ENCODE data around the gene WFS1. TPM values are rescaled to one million over a fixed set of nuclear protein-coding genes. Genes with fewer than 3 reads are reported as not detected.

WFS1 gene, protein sequence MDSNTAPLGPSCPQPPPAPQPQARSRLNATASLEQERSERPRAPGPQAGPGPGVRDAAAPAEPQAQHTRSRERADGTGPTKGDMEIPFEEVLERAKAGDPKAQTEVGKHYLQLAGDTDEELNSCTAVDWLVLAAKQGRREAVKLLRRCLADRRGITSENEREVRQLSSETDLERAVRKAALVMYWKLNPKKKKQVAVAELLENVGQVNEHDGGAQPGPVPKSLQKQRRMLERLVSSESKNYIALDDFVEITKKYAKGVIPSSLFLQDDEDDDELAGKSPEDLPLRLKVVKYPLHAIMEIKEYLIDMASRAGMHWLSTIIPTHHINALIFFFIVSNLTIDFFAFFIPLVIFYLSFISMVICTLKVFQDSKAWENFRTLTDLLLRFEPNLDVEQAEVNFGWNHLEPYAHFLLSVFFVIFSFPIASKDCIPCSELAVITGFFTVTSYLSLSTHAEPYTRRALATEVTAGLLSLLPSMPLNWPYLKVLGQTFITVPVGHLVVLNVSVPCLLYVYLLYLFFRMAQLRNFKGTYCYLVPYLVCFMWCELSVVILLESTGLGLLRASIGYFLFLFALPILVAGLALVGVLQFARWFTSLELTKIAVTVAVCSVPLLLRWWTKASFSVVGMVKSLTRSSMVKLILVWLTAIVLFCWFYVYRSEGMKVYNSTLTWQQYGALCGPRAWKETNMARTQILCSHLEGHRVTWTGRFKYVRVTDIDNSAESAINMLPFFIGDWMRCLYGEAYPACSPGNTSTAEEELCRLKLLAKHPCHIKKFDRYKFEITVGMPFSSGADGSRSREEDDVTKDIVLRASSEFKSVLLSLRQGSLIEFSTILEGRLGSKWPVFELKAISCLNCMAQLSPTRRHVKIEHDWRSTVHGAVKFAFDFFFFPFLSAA
- 8.2 and 9.3 TPM in 2 replicates for total RNA-seq (2014; rRNA removed; shearing (Covaris generic))

DNA sequence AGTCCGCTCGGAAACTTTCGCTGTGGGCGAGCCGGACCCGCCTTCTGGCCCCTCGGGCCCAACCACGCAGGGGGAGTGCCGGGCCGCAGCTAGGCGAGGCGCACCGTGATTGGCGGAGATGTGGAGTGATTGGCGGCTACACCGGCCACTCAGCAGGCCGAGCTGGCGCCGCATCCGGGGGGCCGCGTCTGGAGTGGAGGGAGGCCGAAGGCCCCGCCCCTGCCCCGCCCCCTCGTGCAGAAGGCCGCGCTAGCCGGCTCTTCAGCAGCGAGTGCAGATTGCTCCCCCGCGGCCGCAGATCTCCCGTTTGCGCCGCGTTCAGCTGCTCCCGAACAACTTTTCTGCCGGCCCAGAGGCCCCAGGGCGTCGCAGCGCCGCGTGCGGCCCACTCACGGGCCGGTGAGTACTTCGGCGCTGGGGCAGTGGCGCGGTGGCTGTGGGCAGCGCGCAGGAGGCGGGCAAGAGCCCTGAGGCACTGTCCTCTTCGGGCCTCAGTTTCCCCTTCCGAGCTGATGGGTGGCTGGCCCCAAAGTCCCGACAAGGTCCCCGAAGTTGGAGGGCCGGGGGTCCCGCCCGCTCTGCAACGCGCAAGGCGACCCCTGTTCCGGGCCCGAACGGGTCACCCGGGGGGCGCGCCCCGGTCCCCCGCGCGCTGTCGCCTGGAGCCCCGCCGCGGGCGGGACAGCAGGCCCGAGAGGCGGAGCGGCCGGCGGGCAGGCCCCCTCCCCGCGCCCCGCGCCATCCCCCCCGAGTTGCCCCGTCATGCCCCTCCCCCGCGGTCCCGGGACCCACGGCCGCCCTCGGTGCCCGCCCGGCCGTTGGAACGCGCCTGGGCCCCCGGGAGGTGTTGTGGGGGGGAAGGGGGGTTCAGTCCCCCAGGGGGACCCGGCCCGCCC is at the start of gene WFS1:
WFS1 (plus strand) TSS at position 235 of the 896 bp plus-strand sequence. CDS start 7,606 bp downstream, outside the sequence.
- peak; percentile 98 for DNase-seq (ENCODE audit: low spot score)
- in situ Hi-C loops (cut with HindIII; ENCODE audit: low sequenced_read_pairs), result no loop called here

DNA sequence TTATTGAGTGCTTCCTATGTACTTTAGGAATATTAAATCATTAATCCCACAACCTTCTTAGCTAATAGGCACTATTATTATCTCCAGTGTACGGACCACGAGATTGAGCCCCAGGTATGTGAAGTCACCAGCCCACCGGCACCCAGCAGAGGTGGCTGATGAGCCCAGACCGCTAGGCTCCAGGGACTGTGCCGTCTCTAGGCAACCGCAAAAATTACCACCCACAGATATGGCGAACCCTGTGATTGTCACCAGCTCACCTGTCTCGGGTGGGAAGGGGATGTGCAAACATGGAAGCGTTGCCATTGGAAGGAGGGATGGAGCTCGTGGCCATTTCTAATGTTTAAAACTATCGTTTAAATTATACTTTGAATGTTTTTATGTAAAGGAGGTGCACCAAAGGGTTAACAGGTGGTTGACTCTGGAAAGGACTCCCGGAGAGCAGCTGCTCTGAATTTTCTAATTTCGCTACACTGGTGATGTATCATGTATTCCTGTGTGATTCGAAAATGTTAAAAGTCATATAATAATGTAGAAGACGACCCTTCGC is 48.3 kb upstream of the WFS1 start:
- DNase-seq (ENCODE audit: low spot score), result peak; percentile 63
- in situ Hi-C loops (cut with HindIII; ENCODE audit: low sequenced_read_pairs), result no loop called here

DNA sequence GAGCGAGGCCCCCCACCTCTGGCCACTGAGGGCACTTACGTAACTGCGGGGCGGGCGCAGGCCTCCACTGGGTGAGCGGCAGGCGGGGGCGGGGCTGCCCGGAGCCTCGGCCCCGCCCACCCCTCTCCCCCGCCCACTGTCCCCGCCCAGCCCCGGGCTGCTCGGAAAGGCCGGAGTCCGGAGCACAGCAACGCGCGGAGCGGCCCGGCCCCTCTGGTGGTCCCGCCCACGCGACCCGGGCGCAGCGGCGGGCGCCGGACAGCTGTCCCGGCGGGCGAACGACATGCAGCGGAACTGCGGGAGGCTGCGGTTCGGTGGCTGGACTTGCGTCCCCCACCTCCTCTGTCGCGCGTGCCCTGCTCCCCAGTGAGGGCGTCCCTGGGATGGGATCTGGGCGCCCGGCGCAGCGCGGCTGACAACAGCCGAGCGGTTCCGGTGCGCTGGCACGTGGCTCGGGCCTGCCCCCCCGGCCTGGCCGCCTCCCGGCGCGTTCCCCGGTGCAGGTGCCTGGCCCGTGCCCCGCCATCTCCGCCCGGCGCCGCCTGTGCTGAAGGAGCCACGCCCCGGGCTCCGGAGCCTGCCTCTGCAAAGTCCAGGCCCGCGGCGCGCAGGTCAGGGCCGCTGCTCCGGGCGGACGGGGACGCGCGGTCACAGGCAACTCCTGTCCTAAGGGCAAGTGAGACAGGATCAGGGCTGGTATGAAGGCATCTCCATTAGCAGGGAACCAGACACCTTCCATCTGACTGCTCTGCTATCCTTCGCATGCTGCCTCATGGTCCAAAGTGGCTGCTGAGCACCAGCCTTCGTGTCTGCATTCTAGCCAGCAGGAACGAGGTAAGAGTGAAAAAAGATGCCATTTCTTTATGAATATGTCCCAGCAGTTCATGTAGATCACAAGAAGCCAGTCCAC is 47.5 kb upstream of the WFS1 start:
- in situ Hi-C loops (cut with HindIII; ENCODE audit: low sequenced_read_pairs), result no loop called here
- peak; percentile 88 for DNase-seq (ENCODE audit: low spot score)

DNA sequence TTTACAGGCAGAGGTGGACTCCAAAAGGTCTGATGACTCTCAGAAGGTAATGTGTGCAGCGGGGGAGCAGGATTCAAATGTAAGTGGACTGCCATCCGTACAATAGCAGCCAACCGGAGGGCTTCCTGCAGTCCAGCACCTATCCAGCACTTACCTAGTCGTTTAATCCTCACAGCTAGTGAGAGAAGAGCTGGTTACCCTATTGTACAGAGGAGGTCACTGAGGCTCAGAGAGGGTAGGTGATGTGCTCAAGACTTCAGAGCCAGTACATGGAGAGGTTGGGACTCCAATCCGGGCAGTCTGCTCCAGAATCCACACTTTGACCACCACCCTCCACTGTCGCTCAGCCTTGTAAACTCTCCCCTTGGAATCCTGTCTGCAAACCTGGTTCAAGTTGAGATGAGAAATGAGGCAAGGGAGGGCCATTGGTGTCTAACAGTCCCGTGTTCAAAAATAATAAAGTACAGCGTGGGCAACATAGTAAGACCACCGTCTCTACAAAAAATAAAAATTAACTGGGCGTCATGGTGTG is 46.8 kb upstream of the WFS1 start:
- in situ Hi-C loops (cut with HindIII; ENCODE audit: low sequenced_read_pairs), result no loop called here
- DNase-seq (ENCODE audit: low spot score), result peak; percentile 72

DNA sequence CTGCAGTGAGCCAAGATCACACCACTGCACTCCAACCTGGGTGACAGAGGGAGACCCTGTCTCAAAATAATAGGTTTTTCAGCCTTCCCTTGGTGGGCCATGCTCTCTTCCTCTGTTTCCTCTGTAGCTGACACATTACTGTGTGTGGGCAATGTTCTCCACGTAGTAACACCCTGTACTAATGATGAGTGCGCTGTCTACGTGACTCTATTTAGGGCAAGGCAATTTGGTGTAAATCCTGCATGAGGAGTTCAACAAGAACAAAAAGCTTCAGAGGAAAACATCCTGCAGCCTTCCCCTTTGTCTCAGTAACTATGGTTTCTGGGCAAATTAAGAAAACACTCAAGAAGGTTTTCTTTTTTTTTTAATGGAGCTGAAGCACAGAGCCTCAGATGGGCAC is 44.9 kb upstream of the WFS1 start:
- in situ Hi-C loops (cut with HindIII; ENCODE audit: low sequenced_read_pairs), result no loop called here

DNA sequence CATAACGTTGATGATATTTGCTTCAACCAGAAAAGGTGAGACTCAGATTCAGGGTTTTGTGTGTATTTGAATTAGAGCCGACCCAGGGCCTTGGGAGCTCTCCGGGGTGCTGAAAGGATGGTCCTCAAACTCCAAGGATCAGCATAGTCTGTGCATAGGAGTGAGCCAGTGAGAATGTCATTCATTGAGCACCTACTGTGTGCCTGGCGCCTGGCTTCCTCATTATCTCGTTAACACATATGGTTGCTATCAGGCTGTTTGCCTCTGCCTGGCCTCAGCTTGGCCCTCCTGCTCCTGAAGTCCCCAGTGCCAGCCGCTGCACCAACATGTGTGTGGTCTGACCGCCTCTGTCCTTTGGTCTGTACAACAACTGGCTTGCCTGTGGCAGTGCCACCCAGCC is 44.2 kb upstream of the WFS1 start:
- in situ Hi-C loops (cut with HindIII; ENCODE audit: low sequenced_read_pairs), result no loop called here
- no peak for DNase-seq (ENCODE audit: low spot score)

More for the DNA sequence above, 44.9 kb upstream of the WFS1 start:
- DNase-seq (ENCODE audit: low spot score), result peak; percentile 4

DNA sequence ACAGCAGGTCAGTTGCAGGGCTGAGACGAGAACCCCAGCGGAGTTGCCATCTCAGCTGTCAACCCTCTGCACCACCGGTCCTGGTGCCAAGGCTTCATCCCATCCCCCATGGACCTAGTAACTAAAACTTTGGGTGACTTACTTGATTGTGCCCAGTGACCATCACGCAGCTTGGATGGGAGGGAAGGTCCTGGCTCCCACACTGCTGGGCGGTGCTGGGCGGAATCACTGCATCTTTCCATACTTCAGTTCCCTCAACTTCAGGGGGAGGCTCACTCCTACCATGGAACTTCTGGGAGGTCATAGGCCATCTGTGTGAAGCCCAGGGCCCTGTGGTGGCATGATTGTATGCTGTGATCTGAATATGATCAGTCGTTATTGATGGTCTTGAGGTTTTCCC is 43.1 kb upstream of the WFS1 start:
- DNase-seq (ENCODE audit: low spot score), result no peak
- in situ Hi-C loops (cut with HindIII; ENCODE audit: low sequenced_read_pairs), result no loop called here

DNA sequence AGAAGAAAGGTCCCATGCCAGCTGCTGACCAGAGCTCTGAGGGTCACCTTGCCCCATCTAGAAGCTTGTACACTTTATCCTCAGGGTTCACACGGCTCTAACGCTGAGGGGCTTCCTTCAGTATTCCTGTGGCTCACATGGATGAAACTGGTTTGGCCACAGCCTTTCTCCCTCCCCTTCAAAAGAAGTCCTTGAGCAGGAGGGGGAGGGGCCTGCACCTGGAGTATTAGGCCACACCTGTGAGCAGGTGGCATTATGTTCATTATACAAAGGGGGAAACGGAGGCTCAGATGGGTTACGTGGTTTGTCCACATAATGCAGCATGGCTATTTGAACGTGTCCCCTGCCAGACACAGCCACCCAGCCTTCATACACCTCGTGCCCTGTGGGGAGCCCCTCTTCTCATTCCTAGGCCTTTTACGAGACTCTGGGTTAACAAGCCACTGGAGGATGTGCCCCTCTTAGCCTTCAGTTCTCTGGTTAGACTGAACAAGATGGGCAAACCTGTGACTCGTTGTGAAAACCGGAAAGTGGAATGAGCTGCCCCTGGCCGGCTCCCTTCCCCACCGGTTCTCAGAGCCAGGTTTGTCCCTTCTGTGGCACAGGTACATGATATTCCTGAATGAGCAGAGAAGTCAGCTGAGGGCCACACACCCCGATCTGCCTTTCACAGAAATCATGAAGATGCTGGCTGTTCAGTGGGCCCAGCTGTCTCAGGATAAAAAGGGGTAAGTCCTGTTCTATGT is 42.1 kb upstream of the WFS1 start:
- in situ Hi-C loops (cut with HindIII; ENCODE audit: low sequenced_read_pairs), result no loop called here
- DNase-seq (ENCODE audit: low spot score), result no peak

DNA sequence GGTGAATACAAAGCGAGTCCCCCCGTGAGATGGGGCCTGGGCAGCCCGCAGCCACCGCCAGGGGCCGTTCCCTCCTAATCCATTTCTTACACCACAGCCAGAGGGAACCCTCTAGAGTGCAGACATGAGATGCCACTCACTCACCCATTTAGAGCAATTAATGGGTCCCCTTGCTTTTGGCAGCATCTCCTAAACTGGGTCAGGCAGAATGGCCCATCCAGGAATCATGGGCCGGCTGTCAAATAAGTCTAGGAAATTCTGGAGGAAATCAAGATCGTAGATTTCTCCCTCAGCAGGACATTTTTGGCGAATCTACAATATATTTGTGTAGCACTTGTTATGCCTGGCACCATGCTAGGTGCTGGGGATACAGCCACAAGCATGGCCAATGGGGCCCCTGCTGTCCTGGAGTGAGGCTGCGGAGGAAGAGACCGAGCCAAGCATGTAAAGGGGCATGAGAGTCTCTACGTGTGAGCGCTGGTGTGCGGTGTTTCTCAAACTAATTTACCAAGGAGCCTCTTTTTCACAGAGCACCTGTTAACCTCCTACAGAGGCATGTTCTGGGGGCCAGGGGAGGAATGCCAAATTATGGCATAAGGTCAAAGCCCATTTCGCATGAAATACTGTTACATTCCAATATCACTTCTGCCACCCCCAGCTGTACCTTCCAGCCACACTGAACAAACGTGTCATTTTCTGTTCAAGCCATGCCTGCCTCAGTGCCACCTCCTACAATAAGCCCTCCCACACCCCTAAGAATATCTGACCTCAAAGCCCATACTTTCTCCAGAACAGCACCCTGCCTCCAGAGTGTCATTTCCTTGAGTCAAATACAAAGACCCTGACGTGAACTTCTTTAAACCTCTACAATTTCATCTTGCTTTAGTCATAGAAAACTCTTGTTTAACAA is 41.2 kb upstream of the WFS1 start:
- in situ Hi-C loops (cut with HindIII; ENCODE audit: low sequenced_read_pairs), result no loop called here
- no peak for DNase-seq (ENCODE audit: low spot score)

DNA sequence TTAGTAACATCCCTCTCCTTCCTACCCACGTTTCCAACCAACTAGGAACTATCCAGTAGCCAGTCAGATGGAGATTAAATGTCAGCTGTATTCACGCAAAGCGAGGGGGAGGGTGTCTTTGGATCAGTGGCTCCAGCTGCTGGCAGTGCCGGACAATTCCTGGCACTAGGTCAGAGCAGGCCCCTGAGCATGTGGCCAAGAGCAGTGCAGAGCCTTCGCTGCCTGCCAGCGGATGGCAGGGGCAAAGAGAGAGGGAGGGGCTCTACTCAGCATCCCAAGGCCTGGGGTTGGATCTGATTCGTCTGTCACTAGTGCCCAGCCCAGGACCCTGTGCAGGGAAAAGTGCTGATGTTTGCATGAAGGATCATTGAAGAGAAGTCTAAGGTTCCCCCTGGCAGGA is 40.6 kb upstream of the WFS1 start:
- DNase-seq (ENCODE audit: low spot score), result peak; percentile 6
- in situ Hi-C loops (cut with HindIII; ENCODE audit: low sequenced_read_pairs), result no loop called here

DNA sequence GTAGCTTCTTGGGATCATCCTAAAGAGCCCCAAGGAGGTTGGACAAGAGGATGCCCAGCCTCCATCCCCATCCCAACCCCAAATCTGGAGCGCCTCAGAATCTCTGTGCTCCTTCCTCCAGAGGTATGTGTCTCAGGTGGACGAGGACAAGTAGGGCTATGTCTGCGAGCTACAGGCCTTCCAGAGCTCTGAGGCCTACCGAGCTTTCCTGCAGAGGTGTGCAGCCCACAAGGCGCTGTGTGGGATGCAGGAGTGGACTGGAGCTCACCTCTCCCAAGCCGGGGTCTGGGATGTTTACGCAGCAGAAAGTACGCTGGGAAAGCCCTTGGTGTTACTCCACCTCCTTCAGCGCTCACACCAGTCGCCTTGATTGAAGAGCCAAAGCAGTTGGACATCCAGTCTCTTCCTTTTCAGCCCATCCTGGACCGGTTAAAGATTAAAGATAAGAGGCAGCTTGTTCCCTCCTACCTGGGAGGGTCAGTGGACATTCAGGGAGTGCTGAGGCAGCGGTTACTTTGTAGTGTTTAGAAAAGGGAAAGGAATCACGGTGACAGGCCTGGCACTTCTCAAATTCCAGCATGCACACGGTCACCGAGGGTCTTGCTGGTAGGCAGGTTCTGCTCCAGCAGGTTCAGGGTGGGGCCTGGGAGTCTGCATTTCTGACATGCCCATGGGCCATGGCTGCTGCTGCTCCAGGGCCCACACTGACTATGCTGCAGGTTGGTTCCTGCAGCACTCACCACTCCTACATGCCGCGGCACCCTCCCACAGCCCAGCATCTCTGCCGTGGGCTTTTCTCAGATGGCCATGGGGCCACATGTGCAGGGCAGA is 39.8 kb upstream of the WFS1 start:
- no peak for DNase-seq (ENCODE audit: low spot score)
- in situ Hi-C loops (cut with HindIII; ENCODE audit: low sequenced_read_pairs), result no loop called here

DNA sequence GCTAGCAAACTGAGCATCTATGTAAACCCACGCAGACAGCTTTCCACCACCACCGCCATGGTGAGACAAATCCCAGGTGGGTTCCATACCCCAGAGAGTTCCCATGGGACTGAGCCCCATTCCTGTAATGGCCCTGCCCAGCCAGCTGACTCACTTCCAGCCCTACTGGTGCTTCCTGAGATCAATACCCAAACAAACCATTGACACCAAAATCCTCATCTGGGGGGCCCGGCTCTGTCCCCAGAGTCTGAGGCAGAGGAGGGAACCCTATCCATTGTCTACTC is 39.2 kb upstream of the WFS1 start:
- in situ Hi-C loops (cut with HindIII; ENCODE audit: low sequenced_read_pairs), result no loop called here
- DNase-seq (ENCODE audit: low spot score), result no peak

DNA sequence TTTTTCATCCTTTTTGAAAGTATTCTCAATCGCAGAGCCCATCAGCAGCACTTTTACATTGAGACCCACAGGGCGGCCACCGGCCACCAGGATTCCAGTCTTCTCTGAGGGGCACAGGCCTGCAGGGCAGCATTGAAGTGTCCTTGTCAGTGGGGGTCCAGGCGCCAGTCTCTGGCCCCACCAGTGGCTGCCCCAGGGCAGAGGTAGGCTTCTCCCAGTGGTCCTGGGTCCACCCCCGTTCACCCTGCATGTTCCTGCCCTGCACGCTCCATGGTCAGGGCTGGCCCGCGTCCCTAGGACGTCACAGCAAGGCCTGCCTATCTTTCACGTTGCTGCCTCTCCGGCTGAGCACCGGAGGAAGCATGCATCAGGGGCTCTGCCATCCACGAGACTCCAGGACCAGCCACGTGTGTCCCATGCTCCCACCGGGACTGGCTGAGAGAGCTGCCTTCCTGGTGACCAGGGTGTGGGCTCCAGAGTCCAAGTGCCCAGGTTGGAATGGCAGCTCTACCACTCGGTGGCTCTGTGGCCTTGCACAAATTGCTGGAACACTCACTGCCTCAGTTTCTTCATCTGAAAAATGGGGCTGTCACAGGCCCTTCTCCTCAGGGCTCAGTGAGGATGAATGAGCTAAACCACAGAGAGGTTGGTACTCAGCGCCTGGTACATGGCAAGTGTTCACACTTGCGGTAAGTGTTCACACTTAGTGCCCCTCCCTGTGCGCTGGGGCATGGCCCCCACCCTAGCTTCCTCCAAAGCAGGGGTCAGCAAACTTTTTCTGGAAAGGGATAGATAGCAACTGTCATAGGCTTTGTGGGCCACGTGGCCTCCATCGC is 38.6 kb upstream of the WFS1 start:
- in situ Hi-C loops (cut with HindIII; ENCODE audit: low sequenced_read_pairs), result no loop called here
- no peak for DNase-seq (ENCODE audit: low spot score)

DNA sequence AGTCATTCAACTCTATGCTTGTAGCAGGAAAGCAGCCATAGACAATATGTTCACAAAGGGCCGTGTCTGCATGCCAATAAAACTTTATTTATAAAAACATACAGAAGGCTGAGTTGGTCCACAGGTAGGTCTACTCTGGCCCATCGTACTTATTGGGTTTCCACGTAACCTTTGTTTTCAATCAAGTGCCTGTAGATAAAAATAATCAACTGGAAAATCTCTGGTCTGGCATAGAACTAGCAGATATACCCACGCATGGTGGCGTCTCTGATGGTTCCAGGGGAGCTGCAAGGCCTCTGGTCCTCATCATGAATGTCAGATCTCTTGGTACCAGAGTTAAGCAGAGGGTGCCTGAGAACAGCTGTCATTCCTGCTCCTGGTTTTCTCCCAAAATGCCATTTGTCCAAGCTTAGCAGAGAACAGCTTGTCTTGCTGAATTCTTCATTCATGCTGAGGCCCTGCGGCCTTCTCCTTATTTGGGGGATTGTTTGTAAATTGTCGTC is 37.9 kb upstream of the WFS1 start:
- in situ Hi-C loops (cut with HindIII; ENCODE audit: low sequenced_read_pairs), result no loop called here
- DNase-seq (ENCODE audit: low spot score), result peak; percentile 4
